Liver (tissue), 9 donors: ENCODE results near the gene B3GNT9. TPM values are rescaled to one million over a fixed set of nuclear protein-coding genes. Genes with fewer than 3 reads are reported as not detected.

Source experiments
- DNase-seq: peaks from one replicate; pipeline ENCODE4 v3.0.0-alpha.2; 2017; ENCODE audit warnings: low spot score
- H3K27ac ChIP-seq, 2 donors: one replicate each; pipeline ENCODE4 v1.7.0; 2013; ENCODE audit warnings: inconsistent platforms in 2 of 2, low read length in 2 of 2, control low read depth in 1 of 2, low read depth in 1 of 2, mild to moderate bottlenecking in 1 of 2
- H3K27me3 ChIP-seq, 4 donors: one replicate each; pipeline versions ENCODE4 v1.6.1 to v1.7.0; 2013; ENCODE audit warnings: low read length in 3 of 4, inconsistent platforms in 1 of 4, mild to moderate bottlenecking in 1 of 4, moderate library complexity in 1 of 4; ENCODE audit not compliant: control insufficient read depth in 4 of 4, insufficient read depth in 4 of 4
- H3K36me3 ChIP-seq, 4 donors: one replicate each; pipeline versions ENCODE4 v1.6.1 to v1.7.0; 2013; ENCODE audit warnings: low read length in 3 of 4, mild to moderate bottlenecking in 3 of 4, low read depth in 1 of 4, moderate library complexity in 1 of 4; ENCODE audit not compliant: control insufficient read depth in 4 of 4, insufficient read depth in 3 of 4
- H3K4me1 ChIP-seq, 4 donors: one replicate each; pipeline versions ENCODE4 v1.6.1 to v1.7.0; 2013; ENCODE audit warnings: low read length in 3 of 4, mild to moderate bottlenecking in 3 of 4, moderate library complexity in 1 of 4; ENCODE audit not compliant: control insufficient read depth in 4 of 4, insufficient read depth in 4 of 4
- H3K4me3 ChIP-seq, 3 donors: one replicate each; pipeline versions ENCODE4 v1.6.1 to v1.7.0; 2013; ENCODE audit warnings: low read length in 3 of 3, control low read depth in 1 of 3, low read depth in 1 of 3, mild to moderate bottlenecking in 1 of 3
- H3K9ac ChIP-seq, 2 donors: one replicate each; pipeline ENCODE4 v1.7.0; 2013; ENCODE audit warnings: low read length in 2 of 2, mild to moderate bottlenecking in 2 of 2, moderate library complexity in 2 of 2, control low read depth in 1 of 2, low read depth in 1 of 2
- H3K9me3 ChIP-seq, 4 donors: one replicate each; pipeline versions ENCODE4 v1.6.1 to v1.7.0; 2013; ENCODE audit warnings: low read length in 3 of 4; ENCODE audit not compliant: control insufficient read depth in 4 of 4
- ATF3 ChIP-seq: IDR thresholded peaks from 2 replicates; pipeline ENCODE4 v1.6.1; 2016; ENCODE audit warnings: antibody characterized with exemption
- CTCF ChIP-seq: fragments of 150-350 bp; IDR thresholded peaks from 2 replicates; pipeline ENCODE4 v1.5.1; 2017; ENCODE audit warnings: improper control_type of control experiment, low read depth, low read length; ENCODE audit not compliant: missing input control
- FOXA1 ChIP-seq: IDR thresholded peaks from 2 replicates; pipeline ENCODE4 v1.6.1; 2016; ENCODE audit warnings: antibody characterized with exemption
- FOXA2 ChIP-seq: IDR thresholded peaks from 2 replicates; pipeline ENCODE4 v1.6.1; 2016; ENCODE audit warnings: antibody characterized with exemption
- GABPA ChIP-seq, 2 donors: IDR thresholded peaks in 1 of 2; conservative IDR thresholded peaks in 1 of 2; 2 replicates each; pipeline ENCODE4 v1.6.1; 2016; ENCODE audit warnings: antibody characterized with exemption in 2 of 2, mild to moderate bottlenecking in 1 of 2, moderate library complexity in 1 of 2
- HNF4A ChIP-seq, 2 donors: conservative IDR thresholded peaks; 2 replicates each; pipeline ENCODE4 v1.6.1; 2016; ENCODE audit warnings: antibody characterized with exemption in 2 of 2, mild to moderate bottlenecking in 2 of 2
- HNF4G ChIP-seq: IDR thresholded peaks from 2 replicates; pipeline ENCODE4 v1.6.1; 2016; ENCODE audit warnings: antibody characterized with exemption
- JUND ChIP-seq, 2 donors: IDR thresholded peaks; 2 replicates each; pipeline ENCODE4 v1.6.1; 2016; ENCODE audit warnings: antibody characterized with exemption in 2 of 2
- NR2F2 ChIP-seq: IDR thresholded peaks from 2 replicates; pipeline ENCODE4 v1.6.1; 2016; ENCODE audit warnings: antibody characterized with exemption
- RXRA ChIP-seq, 2 donors: IDR thresholded peaks; 2 replicates each; pipeline ENCODE4 v1.6.1; 2017 to 2018; ENCODE audit warnings: antibody characterized with exemption in 2 of 2, mild to moderate bottlenecking in 1 of 2
- SP1 ChIP-seq: IDR thresholded peaks from 2 replicates; pipeline ENCODE4 v1.6.1; 2018; ENCODE audit warnings: antibody characterized with exemption, mild to moderate bottlenecking
- TAF1 ChIP-seq: conservative IDR thresholded peaks from 2 replicates; pipeline ENCODE4 v1.6.1; 2016; ENCODE audit warnings: antibody characterized with exemption, mild to moderate bottlenecking
- YY1 ChIP-seq: IDR thresholded peaks from 2 replicates; pipeline ENCODE4 v1.6.1; 2016; ENCODE audit warnings: antibody characterized with exemption, mild to moderate bottlenecking
- WGBS: extraction: QIAGEN DNeasy Blood & Tissue Kit; methylation state at CpG from one replicate; pipeline ENCODE4 v1.1.7; 2013; 5-methylcytosine and 5-hydroxymethylcytosine counted together
- polyA plus RNA-seq, 2 donors: library from polyadenylated mRNA; stranded (reverse) in 1 of 2; unstranded in 1 of 2; fragments of 200-250 nt in 1 of 2; fragments of >200 nt in 1 of 2; fragmentation: Nextera tagmentation in 1 of 2; extraction: Ambion mirVana in 1 of 2; gene quantifications; one replicate each; pipeline versions ENCODE4 v1.2.1 to v1.2.3, GENCODE V29; 2013 to 2015
- total RNA-seq, 2 donors: library from RNA; depleted of rRNA; stranded (reverse); fragments of >200 nt; gene quantifications; one replicate each; pipeline ENCODE4 v1.2.3, GENCODE V29; 2014
- TF ChIP-seq, protein P1 (sequence below): IDR thresholded peaks from 2 replicates; pipeline ENCODE4 v1.6.1; 2016; ENCODE audit warnings: antibody characterized with exemption
- TF ChIP-seq, protein P2 (sequence below): IDR thresholded peaks from 2 replicates; pipeline ENCODE4 v1.6.1; 2016; ENCODE audit warnings: antibody characterized with exemption
- donor health status: healthy.
- donor health status: healthy.
- donor health status: healthy.
- donor health status: healthy.
- donor health status: healthy.

B3GNT9 gene
- total and polyA plus RNA-seq, 4 donors, result 0.43 to 2.3 (median 1.4) TPM

DNA sequence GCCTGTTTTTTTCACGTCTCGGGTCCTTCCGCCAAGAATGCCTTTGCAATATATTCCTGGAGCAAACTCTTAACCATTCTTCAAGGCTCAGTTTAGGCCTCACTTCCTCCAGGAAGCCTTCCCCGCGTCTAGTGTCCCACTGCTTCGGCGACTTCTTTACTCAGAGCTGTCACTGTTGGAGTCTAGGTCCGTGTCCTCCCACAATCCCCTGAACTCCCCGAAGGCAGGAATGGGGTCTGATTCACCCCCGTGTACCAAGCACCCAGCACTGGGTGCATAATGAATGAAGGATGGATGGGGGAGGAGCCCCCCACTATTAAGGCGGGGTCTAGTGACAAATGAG, 32.5 kb upstream of the B3GNT9 start:
- no peaks in the 10 kb centered on the region for H3K9me3 ChIP-seq
- WGBS, result 24% methylated on average over 11 of the region's 11 CpGs
- H3K9ac ChIP-seq, result no peak overlapping the region
- DNase-seq, result no peak
- H3K27me3 ChIP-seq, result no peaks in the 10 kb centered on the region
- H3K27ac ChIP-seq, result peak overlapping the region; percentile 84 to 85
- TF ChIP-seq RXRA (IDR thresholded peaks at IDR 0.05) (peak in 1 of 2 donors; percentile 15), SP1 (no peak), ATF3 (no peak), NR2F2 (no peak), HNF4G (no peak), YY1 (no peak), TAF1 (no peak)
- TF ChIP-seq, protein P1, sequence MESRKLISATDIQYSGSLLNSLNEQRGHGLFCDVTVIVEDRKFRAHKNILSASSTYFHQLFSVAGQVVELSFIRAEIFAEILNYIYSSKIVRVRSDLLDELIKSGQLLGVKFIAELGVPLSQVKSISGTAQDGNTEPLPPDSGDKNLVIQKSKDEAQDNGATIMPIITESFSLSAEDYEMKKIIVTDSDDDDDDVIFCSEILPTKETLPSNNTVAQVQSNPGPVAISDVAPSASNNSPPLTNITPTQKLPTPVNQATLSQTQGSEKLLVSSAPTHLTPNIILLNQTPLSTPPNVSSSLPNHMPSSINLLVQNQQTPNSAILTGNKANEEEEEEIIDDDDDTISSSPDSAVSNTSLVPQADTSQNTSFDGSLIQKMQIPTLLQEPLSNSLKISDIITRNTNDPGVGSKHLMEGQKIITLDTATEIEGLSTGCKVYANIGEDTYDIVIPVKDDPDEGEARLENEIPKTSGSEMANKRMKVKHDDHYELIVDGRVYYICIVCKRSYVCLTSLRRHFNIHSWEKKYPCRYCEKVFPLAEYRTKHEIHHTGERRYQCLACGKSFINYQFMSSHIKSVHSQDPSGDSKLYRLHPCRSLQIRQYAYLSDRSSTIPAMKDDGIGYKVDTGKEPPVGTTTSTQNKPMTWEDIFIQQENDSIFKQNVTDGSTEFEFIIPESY, result no peak
- peak overlapping the region in 2 of 3 donors; percentile 16 to 66 for H3K4me3 ChIP-seq
- no peaks in the 10 kb centered on the region for H3K36me3 ChIP-seq
- peaks cover 11 to 34% (median 22%) of the 10 kb centered on the region in 4 donors for H3K4me1 ChIP-seq

- DNase-seq, result no peak
- Histone ChIP-seq H3K9me3 (no peaks in the 10 kb centered on the region), H3K27ac (no peak overlapping the region), H3K27me3 (no peaks in the 10 kb centered on the region), H3K9ac (no peak overlapping the region), H3K36me3 (no peaks in the 10 kb centered on the region), H3K4me1 (peaks cover 13 to 41% (median 25%) of the 10 kb centered on the region in 4 donors), H3K4me3 (no peak overlapping the region)
- 91% methylated on average over 2 of the region's 2 CpGs for WGBS
- TF ChIP-seq SP1 (no peak), GABPA (IDR thresholded peaks at IDR 0.05 in 1 of 2, conservative IDR thresholded peaks at IDR 0.05 in 1 of 2) (no peak), TAF1 (no peak), CTCF (no peak), YY1 (no peak), JUND (IDR thresholded peaks at IDR 0.05) (no peak), HNF4A (conservative IDR thresholded peaks at IDR 0.05) (no peak), ATF3 (no peak), FOXA2 (no peak), FOXA1 (no peak)
- TF ChIP-seq, protein P2, sequence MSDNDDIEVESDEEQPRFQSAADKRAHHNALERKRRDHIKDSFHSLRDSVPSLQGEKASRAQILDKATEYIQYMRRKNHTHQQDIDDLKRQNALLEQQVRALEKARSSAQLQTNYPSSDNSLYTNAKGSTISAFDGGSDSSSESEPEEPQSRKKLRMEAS, result no peak
- TF ChIP-seq, protein P1, result no peak
Measured at GRCh38 chr16:67182288-67182687, 31.5 kb upstream of the B3GNT9 start.
